GM12865 (cell line): Measurements from ENCODE around the gene TACR2.

Experiments
- DNase-seq: peaks from one replicate; pipeline ENCODE4 v3.0.0; 2010; ENCODE audit warnings: low read depth
- H3K4me3 ChIP-seq: 2 replicates; pipeline ENCODE4 v1.5.1; 2011; ENCODE audit warnings: mild to moderate bottlenecking, low read depth, low read length, control low read depth
- TF ChIP-seq, protein P1 (sequence below): IDR thresholded peaks from 2 replicates; pipeline ENCODE4 v1.5.1; 2011; ENCODE audit warnings: low read length, control low read depth, low read depth, inconsistent platforms; ENCODE audit not compliant: insufficient read depth; ENCODE audit errors: missing control alignments

Gene TACR2

DNA sequence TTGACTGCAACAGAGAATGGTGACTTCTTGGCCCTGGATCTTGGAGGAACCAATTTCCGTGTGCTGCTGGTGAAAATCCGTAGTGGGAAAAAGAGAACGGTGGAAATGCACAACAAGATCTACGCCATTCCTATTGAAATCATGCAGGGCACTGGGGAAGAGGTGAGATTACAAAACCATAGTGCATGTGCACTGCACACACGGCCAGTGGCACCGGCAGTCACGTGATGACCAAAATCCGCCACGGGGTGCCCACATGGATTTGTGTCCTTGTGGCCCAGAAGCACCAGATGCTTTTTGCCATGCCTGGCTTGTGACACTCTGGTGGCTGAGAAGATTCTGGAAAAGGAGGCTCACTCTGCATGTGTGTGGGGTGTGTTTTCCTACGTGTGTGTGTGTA, 32.4 kb downstream of the TACR2 start:
- TF ChIP-seq, protein P1, sequence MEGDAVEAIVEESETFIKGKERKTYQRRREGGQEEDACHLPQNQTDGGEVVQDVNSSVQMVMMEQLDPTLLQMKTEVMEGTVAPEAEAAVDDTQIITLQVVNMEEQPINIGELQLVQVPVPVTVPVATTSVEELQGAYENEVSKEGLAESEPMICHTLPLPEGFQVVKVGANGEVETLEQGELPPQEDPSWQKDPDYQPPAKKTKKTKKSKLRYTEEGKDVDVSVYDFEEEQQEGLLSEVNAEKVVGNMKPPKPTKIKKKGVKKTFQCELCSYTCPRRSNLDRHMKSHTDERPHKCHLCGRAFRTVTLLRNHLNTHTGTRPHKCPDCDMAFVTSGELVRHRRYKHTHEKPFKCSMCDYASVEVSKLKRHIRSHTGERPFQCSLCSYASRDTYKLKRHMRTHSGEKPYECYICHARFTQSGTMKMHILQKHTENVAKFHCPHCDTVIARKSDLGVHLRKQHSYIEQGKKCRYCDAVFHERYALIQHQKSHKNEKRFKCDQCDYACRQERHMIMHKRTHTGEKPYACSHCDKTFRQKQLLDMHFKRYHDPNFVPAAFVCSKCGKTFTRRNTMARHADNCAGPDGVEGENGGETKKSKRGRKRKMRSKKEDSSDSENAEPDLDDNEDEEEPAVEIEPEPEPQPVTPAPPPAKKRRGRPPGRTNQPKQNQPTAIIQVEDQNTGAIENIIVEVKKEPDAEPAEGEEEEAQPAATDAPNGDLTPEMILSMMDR: no peak
- no peak overlapping the region for H3K4me3 ChIP-seq
- no peak for DNase-seq

DNA sequence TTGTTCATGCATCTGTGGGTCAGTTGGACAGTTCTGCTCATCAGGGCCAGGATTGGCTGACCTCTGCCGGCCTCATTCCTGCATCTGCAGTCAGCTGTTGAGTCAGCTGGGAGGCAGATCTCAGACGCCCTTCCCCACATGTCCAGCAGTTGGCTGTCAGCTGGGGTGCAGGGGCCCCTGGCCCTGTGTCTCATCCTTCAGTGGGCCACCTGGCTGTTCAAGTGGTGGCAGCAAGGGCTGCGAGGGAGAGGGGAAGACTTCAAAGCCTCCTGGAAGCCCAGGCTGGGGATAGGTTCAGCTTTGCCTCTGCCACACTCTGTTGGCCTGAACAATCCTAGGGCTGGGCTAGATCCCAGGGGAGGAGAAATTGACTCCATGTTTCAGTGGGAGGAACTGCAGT, 33.2 kb downstream of the TACR2 start:
- no peak for DNase-seq
- H3K4me3 ChIP-seq: no peak overlapping the region
- TF ChIP-seq, protein P1: no peak

DNA sequence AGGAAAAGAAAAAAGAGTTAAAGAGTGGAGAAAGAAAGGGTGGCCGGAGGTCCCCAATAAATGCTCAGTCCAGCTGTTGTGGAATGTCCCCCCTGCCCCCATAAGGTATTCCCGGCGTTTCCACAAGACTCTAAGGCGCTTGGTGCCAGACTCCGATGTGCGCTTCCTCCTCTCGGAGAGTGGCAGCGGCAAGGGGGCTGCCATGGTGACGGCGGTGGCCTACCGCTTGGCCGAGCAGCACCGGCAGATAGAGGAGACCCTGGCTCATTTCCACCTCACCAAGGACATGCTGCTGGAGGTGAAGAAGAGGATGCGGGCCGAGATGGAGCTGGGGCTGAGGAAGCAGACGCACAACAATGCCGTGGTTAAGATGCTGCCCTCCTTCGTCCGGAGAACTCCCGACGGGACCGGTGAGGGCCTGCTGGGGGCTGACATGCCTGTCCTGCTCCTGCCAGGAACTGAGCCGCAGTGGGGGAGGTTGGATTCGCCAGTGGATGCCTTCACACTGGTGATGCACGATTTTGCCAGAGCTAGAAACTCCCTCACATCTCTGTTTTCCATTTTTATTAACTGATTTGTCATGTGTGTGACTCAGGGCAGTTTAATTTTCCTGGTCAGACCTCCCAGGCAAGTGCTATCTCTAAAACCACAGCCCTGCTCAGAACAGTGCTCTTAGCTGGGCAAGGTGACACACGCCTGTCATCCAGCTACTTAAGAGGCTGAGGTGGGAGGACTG, 34.2 kb downstream of the TACR2 start:
- no peak overlapping the region for H3K4me3 ChIP-seq
- DNase-seq: no peak

DNA sequence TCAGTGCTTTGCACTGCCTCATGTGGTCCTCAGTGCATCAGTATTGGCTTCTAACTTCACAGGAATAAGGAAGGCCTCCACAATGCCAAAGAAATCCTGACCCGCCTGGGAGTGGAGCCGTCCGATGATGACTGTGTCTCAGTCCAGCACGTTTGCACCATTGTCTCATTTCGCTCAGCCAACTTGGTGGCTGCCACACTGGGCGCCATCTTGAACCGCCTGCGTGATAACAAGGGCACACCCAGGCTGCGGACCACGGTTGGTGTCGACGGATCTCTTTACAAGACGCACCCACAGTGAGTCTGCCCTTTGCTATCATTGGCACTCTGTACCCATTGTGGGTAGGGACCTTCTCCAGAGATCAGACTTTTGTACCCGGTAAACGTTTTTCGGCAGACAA, 36.9 kb downstream of the TACR2 start:
- TF ChIP-seq, protein P1: no peak
- H3K4me3 ChIP-seq: no peak overlapping the region

More for the DNA sequence above, 34.2 kb downstream of the TACR2 start:
- TF ChIP-seq, protein P1: no peak

DNA sequence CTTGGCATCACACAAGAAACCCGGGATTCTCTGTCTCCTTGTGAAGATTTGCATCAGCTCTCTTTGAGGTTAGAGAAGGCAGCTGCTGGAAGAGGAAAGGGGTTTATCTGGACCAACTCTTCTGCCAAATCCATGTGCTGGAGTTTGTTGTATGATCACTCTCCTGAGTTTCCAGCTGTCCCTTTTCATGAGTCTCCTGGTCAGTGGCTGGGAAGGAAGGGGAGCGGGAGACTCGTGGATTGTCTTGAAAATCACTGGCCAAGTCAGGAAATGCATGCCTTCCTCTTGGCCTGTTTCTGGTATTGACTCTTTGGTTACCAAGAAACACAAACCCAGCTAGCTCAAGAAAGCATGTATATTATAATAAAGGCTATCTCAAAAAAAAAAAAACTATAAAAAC, 38.8 kb downstream of the TACR2 start:
- DNase-seq: no peak
- TF ChIP-seq, protein P1: no peak
- no peak overlapping the region for H3K4me3 ChIP-seq

More for the DNA sequence above, 36.9 kb downstream of the TACR2 start:
- no peak for DNase-seq

DNA sequence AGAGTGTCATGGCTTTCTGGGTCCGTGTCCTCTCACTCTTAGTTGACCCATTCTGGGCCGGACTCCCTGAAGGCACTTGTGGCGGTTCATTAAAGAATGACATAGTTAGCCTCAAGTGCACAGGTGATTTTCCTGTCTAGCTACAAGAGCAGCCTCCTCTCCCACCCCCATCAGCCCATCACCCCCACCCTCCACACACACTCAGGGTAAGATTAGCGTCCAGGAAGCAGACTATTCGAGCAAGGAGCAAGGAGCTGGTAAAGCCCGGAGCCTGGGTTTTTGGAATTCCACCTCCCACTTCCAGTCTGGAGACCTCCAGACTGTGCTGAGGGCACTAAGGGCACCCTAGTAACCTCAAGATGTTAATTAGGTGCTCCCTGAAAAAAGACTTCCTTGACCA, 39.5 kb downstream of the TACR2 start:
- TF ChIP-seq, protein P1: no peak
- no peak overlapping the region for H3K4me3 ChIP-seq

DNA sequence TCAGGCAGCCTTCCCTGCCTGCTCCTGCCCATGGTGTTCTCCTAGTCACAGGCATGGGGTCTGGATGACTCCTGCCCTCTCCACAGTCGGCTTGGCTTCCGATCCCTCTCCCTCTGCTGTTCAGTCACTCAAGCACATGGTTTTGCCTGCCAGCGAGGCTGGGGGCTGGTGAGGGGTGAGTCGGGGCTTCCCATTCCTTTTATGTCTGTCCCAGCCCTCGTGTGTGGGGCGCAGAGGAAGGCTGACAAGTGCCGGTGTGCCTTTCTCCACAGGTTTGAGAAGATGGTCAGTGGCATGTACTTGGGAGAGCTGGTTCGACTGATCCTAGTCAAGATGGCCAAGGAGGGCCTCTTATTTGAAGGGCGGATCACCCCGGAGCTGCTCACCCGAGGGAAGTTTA, 40.1 kb downstream of the TACR2 start:
- no peak for DNase-seq
- no peak overlapping the region for H3K4me3 ChIP-seq
- TF ChIP-seq, protein P1: no peak

More for the DNA sequence above, 39.5 kb downstream of the TACR2 start:
- DNase-seq: no peak
